Gastrocnemius medialis (tissue), 4 donors: Measurements from ENCODE around the gene KIF3A.

Experiments
- CTCF ChIP-seq, 5 experiments: fragments of 450-650 bp in 3 of 5; fragments of 200-600 bp in 2 of 5; sonication (generic) in 2 of 5; IDR thresholded peaks in 4 of 5; conservative IDR thresholded peaks in 1 of 5; 1 replicate in 4 of 5; 2 replicates in 1 of 5; pipeline ENCODE4 v1.5.1; 2016 to 2019; ENCODE audit warnings: antibody characterized with exemption in 5 of 5, mild to moderate bottlenecking in 3 of 5, moderate library complexity in 3 of 5
- POLR2A ChIP-seq, 2 donors: fragments of 450-650 bp; IDR thresholded peaks; one replicate each; pipeline ENCODE4 v1.6.1; 2017; ENCODE audit warnings: antibody characterized with exemption in 2 of 2, mild to moderate bottlenecking in 2 of 2, moderate library complexity in 2 of 2

GRCh38 chr5:132782101-132782500, 44.8 kb upstream of the KIF3A start:
- TF ChIP-seq POLR2A (IDR thresholded peaks at IDR 0.05) (no peak), CTCF (IDR thresholded peaks at IDR 0.05 in 4 of 5, conservative IDR thresholded peaks at IDR 0.05 in 1 of 5) (no peak)
